Mesenchymal stem cell (in vitro differentiated cells and primary cell): ENCODE measurements around the gene ZIC2.

ENCODE experiments used
- DNase-seq: peaks from one replicate; pipeline ENCODE4 v3.0.0-alpha.2; 2013
- H2AFZ ChIP-seq: one replicate; pipeline ENCODE4 v1.6.1; 2013; ENCODE audit warnings: low read depth, mild to moderate bottlenecking, control low read depth, inconsistent platforms, low read length, moderate library complexity
- H2AK5ac ChIP-seq: 2 replicates; pipeline ENCODE4 v1.6.1; 2013; ENCODE audit warnings: low read length, moderate library complexity, mild to moderate bottlenecking, inconsistent platforms; ENCODE audit not compliant: severe bottlenecking
- H2BK120ac ChIP-seq: one replicate; pipeline ENCODE4 v1.6.1; 2013; ENCODE audit warnings: low read depth, mild to moderate bottlenecking, inconsistent platforms, low read length, moderate library complexity
- H2BK12ac ChIP-seq, 2 experiments: one replicate each; pipeline ENCODE4 v1.6.1; 2013; ENCODE audit warnings: inconsistent platforms in 2 of 2, low read length in 2 of 2, mild to moderate bottlenecking in 2 of 2, moderate library complexity in 2 of 2, control low read depth in 1 of 2
- H2BK15ac ChIP-seq: one replicate; pipeline ENCODE4 v1.6.1; 2013; ENCODE audit warnings: mild to moderate bottlenecking, low read depth, inconsistent platforms; ENCODE audit not compliant: poor library complexity, severe bottlenecking
- H2BK5ac ChIP-seq: 2 replicates; pipeline ENCODE4 v1.6.1; 2013; ENCODE audit warnings: low read depth, mild to moderate bottlenecking, low read length, control low read depth, inconsistent platforms; ENCODE audit not compliant: poor library complexity, severe bottlenecking
- H3K14ac ChIP-seq, 2 experiments: one replicate each; pipeline ENCODE4 v1.6.1; 2013; ENCODE audit warnings: inconsistent platforms in 2 of 2, low read length in 2 of 2, control low read depth in 1 of 2, mild to moderate bottlenecking in 1 of 2, moderate library complexity in 1 of 2
- H3K18ac ChIP-seq, 2 experiments: one replicate each; pipeline ENCODE4 v1.6.1; 2013; ENCODE audit warnings: inconsistent platforms in 2 of 2, low read length in 2 of 2, control low read depth in 1 of 2, low read depth in 1 of 2, mild to moderate bottlenecking in 1 of 2
- H3K23ac ChIP-seq, 2 experiments: one replicate each; pipeline ENCODE4 v1.6.1; 2013; ENCODE audit warnings: inconsistent platforms in 2 of 2, low read length in 2 of 2, mild to moderate bottlenecking in 2 of 2, moderate library complexity in 2 of 2, control low read depth in 1 of 2
- H3K27ac ChIP-seq: 2 replicates; pipeline ENCODE4 v1.5.1; 2013; ENCODE audit warnings: mild to moderate bottlenecking, moderate library complexity, low read length, control low read depth, inconsistent platforms; ENCODE audit not compliant: poor library complexity, severe bottlenecking
- H3K27me3 ChIP-seq, 2 experiments: 2 replicates each; pipeline versions ENCODE4 v1.6.1 to v1.7.0; 2013; ENCODE audit warnings: low read length in 2 of 2, mild to moderate bottlenecking in 2 of 2, moderate library complexity in 2 of 2, control low read depth in 1 of 2, inconsistent platforms in 1 of 2; ENCODE audit not compliant: control insufficient read depth in 1 of 2, insufficient read depth in 1 of 2
- H3K36me3 ChIP-seq, 2 experiments: 2 replicates each; pipeline versions ENCODE4 v1.6.1 to v1.7.0; 2013; ENCODE audit warnings: low read length in 2 of 2, control low read depth in 1 of 2, inconsistent platforms in 1 of 2, low read depth in 1 of 2, mild to moderate bottlenecking in 1 of 2; ENCODE audit not compliant: insufficient read depth in 2 of 2, control insufficient read depth in 1 of 2
- H3K4ac ChIP-seq, 2 experiments: one replicate each; pipeline ENCODE4 v1.6.1; 2013; ENCODE audit warnings: inconsistent platforms in 2 of 2, low read length in 2 of 2, mild to moderate bottlenecking in 2 of 2, moderate library complexity in 2 of 2, control low read depth in 1 of 2, low read depth in 1 of 2
- H3K4me1 ChIP-seq: 2 replicates; pipeline ENCODE4 v1.6.1; 2013; ENCODE audit warnings: low read depth, low read length, control low read depth; ENCODE audit not compliant: control insufficient read depth, insufficient read depth
- H3K4me2 ChIP-seq: 2 replicates; pipeline ENCODE4 v1.6.1; 2013; ENCODE audit warnings: low read length, mild to moderate bottlenecking, inconsistent platforms; ENCODE audit not compliant: poor library complexity, severe bottlenecking
- H3K4me3 ChIP-seq, 2 experiments: 2 replicates each; pipeline versions ENCODE4 v1.5.1 to v1.7.0; 2013; ENCODE audit warnings: low read length in 2 of 2, mild to moderate bottlenecking in 2 of 2, control low read depth in 1 of 2, low read depth in 1 of 2; ENCODE audit not compliant: insufficient read depth in 1 of 2
- H3K79me1 ChIP-seq: replicated peaks from 2 replicates; pipeline ENCODE4 v1.6.1; 2013; ENCODE audit warnings: mild to moderate bottlenecking, control low read depth, low read length, inconsistent platforms; ENCODE audit not compliant: poor library complexity, severe bottlenecking
- H3K9ac ChIP-seq: 2 replicates; pipeline ENCODE4 v1.7.0; 2013; ENCODE audit warnings: mild to moderate bottlenecking, low read length, moderate library complexity
- H3K9me3 ChIP-seq: 2 replicates; pipeline ENCODE4 v1.7.0; 2013; ENCODE audit warnings: mild to moderate bottlenecking, low read length; ENCODE audit not compliant: control insufficient read depth
- H4K8ac ChIP-seq: one replicate; pipeline ENCODE4 v1.6.1; 2013; ENCODE audit warnings: inconsistent platforms, mild to moderate bottlenecking, low read length, moderate library complexity
- H4K91ac ChIP-seq: one replicate; pipeline ENCODE4 v1.6.1; 2013; ENCODE audit warnings: mild to moderate bottlenecking, low read length, inconsistent platforms
- whole genome bisulfite sequencing: methylation state at CpG from one replicate; pipeline ENCODE4 v1.1.7; 2013; ENCODE audit warnings: mixed read lengths; 5-methylcytosine and 5-hydroxymethylcytosine counted together

The ZIC2 gene

GRCh38 chr13:99982731-99983498, 1.3 kb downstream of the ZIC2 start:
- under 1% methylated on average over 48 of the region's 48 CpGs for WGBS

GRCh38 chr13:99983499-99984401, 2.2 kb downstream of the ZIC2 start:
- Histone ChIP-seq H2BK5ac (peak overlapping the region; percentile 54), H3K4me2 (peak overlapping the region; percentile 67), H2AFZ (no peak overlapping the region), H3K9me3 (no peaks in the 10 kb centered on the region), H4K8ac (no peak overlapping the region), H3K4me3 (peak overlapping the region in 1 of 2 experiments; percentile 96), H3K18ac (no peak overlapping the region), H2BK120ac (no peak overlapping the region), H2BK15ac (no peak overlapping the region), H4K91ac (no peak overlapping the region), H3K27me3 (peaks cover 0 to 82% of the 10 kb centered on the region in 2 experiments), H3K4ac (no peak overlapping the region), H3K27ac (peak overlapping the region; percentile 95), H3K36me3 (peaks cover 0 to 33% of the 10 kb centered on the region in 2 experiments), H3K23ac (peak overlapping the region in 1 of 2 experiments; percentile 40), H2BK12ac (no peak overlapping the region), H3K4me1 (peaks cover 5% of the 10 kb centered on the region), H3K79me1 (no peaks in the 10 kb centered on the region), H3K14ac (no peak overlapping the region), H3K9ac (no peak overlapping the region), H2AK5ac (no peak overlapping the region)
- under 1% methylated on average over 40 of the region's 42 CpGs for WGBS
- DNase-seq: peak; percentile 35

More at GRCh38 chr13:99982731-99983498, 1.3 kb downstream of the ZIC2 start:
- no peak for DNase-seq
- H2BK5ac ChIP-seq: peak overlapping the region; percentile 92
- no peak overlapping the region for H2BK15ac ChIP-seq
- peak overlapping the region; percentile 95 for H3K27ac ChIP-seq
- H3K27me3 ChIP-seq: peaks cover 0 to 82% of the 10 kb centered on the region in 2 experiments
- H4K91ac ChIP-seq: no peak overlapping the region
- peak overlapping the region in 1 of 2 experiments; percentile 98 for H3K23ac ChIP-seq
- peak overlapping the region; percentile 51 for H3K4me2 ChIP-seq
- no peaks in the 10 kb centered on the region for H3K79me1 ChIP-seq
- H3K9ac ChIP-seq: no peak overlapping the region
- H2AK5ac ChIP-seq: no peak overlapping the region
- no peak overlapping the region for H2BK120ac ChIP-seq
- H3K4ac ChIP-seq: no peak overlapping the region
- H2AFZ ChIP-seq: no peak overlapping the region
- H3K4me1 ChIP-seq: peaks cover 4% of the 10 kb centered on the region
- H2BK12ac ChIP-seq: no peak overlapping the region
- H3K18ac ChIP-seq: no peak overlapping the region
- peak overlapping the region in 1 of 2 experiments; percentile 96 for H3K4me3 ChIP-seq
- peak overlapping the region; percentile 31 for H4K8ac ChIP-seq
- no peaks in the 10 kb centered on the region for H3K9me3 ChIP-seq
- H3K36me3 ChIP-seq: peaks cover 0 to 33% of the 10 kb centered on the region in 2 experiments
- no peak overlapping the region for H3K14ac ChIP-seq

DNA sequence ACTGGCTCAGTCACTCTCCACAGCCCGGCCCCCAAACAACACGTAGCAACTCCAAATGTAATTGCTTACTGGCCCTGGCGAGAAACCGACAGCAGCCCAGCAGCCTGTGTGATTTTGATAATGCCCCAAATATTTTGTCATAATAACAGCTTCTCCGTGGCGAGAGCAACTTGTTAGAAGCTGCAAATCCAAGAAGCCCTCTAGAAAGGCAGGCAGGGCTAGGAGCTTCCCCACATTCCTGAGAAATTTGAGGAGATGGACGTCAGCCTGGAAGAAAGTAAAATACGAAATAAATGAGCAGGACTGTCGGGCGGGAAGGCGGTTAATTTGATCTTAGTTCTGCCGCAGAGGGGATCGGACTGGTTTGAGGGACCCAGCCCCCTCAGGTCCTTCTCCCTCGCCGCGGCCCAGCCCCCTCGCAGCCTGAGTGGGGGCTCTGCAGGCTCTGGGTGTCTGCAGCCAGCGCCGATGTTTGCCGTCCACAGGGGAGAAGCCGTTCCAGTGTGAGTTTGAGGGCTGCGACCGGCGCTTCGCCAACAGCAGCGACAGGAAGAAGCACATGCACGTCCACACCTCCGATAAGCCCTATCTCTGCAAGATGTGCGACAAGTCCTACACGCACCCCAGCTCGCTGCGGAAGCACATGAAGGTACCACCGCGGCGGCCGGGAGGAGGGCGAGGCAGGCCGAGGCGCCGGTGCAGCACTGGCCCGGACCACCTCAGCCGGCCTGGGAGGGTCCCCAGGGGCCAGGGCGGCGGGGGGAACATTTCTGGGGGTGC, 3.1 kb downstream of the ZIC2 start:
- Histone ChIP-seq H2BK120ac (no peak overlapping the region), H3K14ac (no peak overlapping the region), H3K27ac (peak overlapping the region; percentile 95), H3K36me3 (peaks cover 0 to 33% of the 10 kb centered on the region in 2 experiments), H3K18ac (no peak overlapping the region), H3K4me1 (peaks cover 12% of the 10 kb centered on the region), H3K23ac (peak overlapping the region in 1 of 2 experiments; percentile 2), H3K9ac (no peak overlapping the region), H2BK12ac (no peak overlapping the region), H2AK5ac (no peak overlapping the region), H4K91ac (no peak overlapping the region), H3K27me3 (peaks cover 0 to 82% of the 10 kb centered on the region in 2 experiments), H4K8ac (no peak overlapping the region), H2AFZ (no peak overlapping the region), H3K4me3 (peak overlapping the region in 1 of 2 experiments; percentile 96), H3K4ac (no peak overlapping the region), H2BK5ac (peak overlapping the region; percentile 54), H3K9me3 (no peaks in the 10 kb centered on the region), H3K79me1 (no peaks in the 10 kb centered on the region), H2BK15ac (no peak overlapping the region), H3K4me2 (peak overlapping the region; percentile 67)
- under 1% methylated on average over 35 of the region's 44 CpGs for WGBS
- no peak for DNase-seq
